ENCODE data around the gene ADARB2.

- TF ChIP-seq, protein P1, sequence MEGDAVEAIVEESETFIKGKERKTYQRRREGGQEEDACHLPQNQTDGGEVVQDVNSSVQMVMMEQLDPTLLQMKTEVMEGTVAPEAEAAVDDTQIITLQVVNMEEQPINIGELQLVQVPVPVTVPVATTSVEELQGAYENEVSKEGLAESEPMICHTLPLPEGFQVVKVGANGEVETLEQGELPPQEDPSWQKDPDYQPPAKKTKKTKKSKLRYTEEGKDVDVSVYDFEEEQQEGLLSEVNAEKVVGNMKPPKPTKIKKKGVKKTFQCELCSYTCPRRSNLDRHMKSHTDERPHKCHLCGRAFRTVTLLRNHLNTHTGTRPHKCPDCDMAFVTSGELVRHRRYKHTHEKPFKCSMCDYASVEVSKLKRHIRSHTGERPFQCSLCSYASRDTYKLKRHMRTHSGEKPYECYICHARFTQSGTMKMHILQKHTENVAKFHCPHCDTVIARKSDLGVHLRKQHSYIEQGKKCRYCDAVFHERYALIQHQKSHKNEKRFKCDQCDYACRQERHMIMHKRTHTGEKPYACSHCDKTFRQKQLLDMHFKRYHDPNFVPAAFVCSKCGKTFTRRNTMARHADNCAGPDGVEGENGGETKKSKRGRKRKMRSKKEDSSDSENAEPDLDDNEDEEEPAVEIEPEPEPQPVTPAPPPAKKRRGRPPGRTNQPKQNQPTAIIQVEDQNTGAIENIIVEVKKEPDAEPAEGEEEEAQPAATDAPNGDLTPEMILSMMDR (IDR thresholded peaks at IDR 0.05): no peak
- no peak for TF ChIP-seq POLR2A (IDR thresholded peaks at IDR 0.05)
- no peak for TF ChIP-seq POLR2AphosphoS5 (IDR thresholded peaks at IDR 0.05)
- no peak for TF ChIP-seq EP300 (IDR thresholded peaks at IDR 0.05)
Observed at GRCh38 chr10:1418031-1418550, 319.2 kb downstream of the ADARB2 start.
